Measurements from ENCODE around the gene P4HB.

Gene P4HB

DNA sequence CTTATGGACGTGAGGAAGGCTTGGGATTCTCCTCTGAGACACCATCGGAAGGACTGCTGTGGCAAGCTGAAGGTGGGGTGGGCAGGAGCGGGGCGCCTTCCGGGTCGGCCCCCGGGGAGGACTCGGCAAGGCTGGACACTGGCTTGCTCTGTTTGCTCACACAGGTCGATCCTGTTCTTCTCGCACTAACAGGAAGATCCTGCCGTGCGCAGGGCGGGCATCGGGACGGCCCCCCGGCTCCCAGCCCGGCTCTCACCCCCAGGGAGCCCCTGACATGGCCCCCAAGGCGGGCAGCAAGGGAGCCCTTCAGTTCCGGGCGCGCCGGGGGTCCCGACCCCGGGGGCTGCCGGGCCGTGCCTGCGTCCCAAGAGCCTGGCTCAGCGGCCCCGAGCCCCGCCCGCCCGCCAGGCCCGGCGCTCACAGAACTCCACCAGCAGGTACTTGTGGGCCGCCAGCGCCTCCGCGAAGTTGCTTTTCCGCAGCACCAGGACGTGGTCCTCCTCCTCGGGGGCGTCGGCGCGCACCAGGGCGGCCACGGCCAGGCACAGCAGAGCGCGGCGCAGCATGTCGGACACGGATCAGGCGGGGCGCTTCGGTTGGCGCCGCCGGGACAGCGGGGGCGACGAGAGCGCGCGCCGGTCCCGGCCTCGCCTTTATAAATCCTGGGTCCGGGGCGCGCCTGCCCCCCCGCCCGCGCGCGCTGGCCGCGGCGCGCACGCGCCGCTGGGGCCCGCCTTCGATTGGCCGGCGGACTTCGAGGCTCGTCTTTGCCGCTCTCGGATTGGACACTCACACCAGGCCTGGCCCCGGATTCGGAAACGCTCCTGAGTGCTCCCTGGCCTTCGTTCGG is at the start of gene P4HB:
Gene P4HB, minus strand, starts transcription at position 630 of the 850 bp plus-strand sequence. Its CDS starts 64 bp downstream, at position 566.
- DNase-seq = no peak

DNA sequence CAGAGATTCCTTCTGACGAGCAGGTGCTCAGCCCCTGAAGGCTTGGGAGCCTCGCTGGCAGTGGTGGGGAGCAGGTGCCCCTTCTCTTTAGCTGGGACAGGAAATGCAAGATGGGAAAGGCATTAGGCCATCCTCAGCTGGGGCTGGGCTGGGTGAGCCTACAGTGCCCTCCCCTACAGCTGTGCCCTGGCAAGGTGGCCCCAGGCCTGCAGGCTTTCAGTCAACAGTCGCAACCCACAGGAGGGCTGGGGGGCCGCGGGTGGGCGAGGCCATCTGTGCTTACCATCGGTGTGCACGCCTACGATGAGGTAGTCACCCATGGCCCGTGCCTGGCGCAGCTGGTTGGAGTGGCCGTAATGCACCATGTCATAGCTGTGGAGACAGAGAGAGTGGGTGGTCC is 48.9 kb upstream of the P4HB start:
- DNase-seq = no peak

DNA sequence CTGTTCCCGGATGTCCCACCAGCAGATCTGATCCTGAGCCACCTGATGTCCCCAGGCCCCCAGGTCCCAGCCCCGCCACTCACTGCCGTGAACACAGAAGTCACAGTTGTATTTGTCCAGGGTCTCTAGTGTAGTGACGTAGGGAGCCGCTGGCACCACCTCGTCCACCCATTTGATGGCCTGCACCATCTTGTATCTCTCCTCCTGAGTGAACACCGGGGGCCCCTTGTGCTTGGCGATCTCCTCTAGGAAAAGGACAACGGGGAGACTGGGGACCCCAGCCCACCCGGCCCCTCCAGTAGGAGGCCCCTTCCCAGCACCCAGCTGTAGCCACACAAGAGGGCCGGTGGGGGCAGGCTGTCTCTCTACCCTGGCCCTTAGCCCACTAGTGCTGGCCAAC is 48.5 kb upstream of the P4HB start:
- no peak for DNase-seq

DNA sequence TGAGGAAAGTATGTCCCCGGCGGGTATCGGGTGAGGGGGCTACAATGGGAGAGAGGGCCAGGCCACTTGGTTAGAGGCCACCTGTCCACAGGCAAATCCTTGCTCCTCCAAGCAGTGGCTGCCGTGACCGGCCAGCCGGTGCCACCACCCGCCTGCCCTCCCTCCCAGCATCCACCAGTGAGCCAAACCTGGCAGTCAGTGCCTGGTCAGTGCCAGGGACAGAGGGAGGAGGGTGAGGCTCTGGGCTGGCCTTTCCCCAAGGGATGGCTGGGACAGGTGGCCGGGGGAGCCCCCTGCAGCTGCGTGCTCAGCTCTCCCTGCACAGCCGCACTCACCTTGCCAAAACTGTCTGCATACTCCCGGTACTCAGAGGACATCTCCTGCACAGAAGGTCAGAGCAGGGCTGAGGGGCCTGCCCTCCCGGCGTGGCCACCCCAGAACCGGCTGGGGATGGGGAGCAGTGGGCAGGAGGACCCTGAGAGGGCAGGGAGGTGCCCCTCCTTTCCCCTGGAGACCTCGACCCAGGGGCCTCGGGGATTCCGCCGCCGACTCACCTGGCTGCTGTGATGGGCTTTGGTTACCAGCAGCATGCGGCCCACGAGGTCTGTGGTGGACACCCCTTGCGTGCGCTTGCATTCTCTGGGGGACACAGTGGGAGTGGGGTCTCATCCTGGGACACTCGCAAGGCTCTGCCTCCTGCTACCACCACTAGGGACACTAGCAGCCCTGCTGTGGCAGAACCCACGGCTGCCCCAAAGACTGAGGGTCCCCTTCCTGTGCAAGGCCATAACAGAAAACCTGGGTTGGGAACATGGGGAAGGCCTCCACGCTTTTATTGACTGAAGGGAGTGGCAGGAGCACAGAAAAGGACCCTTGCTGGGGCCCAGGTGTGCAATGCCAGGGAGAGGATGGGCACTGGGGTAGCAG is 47.1 kb upstream of the P4HB start:
- no peak for DNase-seq

DNA sequence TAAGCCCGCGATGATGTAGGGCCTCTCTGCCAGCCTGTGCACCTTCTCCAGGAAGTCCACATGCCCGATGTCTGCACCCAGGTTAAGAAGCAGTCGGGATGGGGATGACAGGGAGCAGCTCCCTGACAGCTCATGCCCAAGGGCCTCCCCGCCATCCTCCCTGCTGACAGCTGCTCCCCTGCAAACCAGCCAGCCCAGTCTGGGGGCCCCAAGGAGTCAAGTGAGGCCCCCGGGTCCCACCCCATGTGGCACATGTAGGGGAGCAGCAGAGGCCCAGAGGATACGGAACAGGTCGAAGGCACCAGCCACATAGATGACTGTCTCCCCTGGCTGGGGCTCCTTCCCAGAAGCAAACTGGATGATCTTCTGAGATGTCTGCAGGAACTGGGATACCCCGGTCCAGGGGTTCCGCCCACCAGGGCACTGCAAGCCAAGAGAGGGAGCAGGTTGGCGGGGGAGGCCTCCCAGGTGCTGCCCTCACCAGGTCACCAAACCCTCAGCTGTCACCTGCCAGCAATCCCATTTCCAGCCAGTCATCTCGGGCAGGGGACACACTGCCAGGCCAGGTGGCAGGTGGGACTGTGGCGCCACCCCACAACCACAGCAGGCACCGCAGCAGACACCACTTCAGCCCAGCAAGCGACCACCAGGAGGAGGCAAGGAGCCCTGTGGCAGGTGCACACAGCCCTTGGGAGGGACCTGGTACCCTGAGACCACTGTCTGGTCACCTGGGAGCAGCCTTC is 46.3 kb upstream of the P4HB start:
- no peak for DNase-seq

DNA sequence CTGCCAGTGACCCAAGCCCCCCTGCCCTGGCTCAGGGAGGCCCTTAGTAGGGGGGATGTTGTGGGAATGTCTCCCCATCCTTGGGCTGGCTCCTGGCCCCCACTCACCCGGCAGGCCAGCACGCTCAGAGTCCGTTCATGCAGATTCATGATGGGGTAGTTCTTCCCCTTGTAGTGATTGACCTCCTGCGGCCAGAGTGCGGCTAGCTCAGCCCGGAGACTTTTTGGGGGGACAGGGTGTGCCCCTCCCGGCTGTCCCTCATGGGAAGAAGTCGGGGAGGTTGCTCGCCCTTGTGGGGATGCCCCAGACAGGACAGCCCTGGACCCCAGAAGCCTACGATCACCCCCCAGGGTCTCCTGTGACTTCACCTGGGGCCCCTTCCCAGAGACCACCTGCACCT is 45.7 kb upstream of the P4HB start:
- DNase-seq = no peak

DNA sequence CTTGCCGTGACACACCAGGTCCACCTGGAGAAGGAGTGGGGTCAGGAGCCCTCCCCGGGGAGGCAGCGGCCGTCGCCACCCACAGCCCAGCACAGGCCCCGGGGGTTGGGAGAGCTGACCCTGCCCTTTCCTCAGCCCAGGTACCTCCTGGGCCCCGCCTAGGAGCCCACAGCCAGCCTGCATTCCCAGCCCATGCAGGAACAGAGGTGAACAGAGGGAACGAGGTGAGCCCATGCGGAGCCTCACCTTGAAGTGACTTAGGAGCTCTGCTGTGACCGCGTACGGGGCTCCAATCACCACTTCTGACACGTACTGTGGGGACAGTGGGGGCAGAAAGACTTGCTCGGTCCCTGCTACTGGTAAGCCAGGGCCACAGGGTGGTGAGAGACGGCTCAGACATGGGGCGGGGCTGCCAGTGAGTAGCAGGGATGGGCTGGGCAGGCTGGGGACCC is 45.1 kb upstream of the P4HB start:
- no peak for DNase-seq

DNA sequence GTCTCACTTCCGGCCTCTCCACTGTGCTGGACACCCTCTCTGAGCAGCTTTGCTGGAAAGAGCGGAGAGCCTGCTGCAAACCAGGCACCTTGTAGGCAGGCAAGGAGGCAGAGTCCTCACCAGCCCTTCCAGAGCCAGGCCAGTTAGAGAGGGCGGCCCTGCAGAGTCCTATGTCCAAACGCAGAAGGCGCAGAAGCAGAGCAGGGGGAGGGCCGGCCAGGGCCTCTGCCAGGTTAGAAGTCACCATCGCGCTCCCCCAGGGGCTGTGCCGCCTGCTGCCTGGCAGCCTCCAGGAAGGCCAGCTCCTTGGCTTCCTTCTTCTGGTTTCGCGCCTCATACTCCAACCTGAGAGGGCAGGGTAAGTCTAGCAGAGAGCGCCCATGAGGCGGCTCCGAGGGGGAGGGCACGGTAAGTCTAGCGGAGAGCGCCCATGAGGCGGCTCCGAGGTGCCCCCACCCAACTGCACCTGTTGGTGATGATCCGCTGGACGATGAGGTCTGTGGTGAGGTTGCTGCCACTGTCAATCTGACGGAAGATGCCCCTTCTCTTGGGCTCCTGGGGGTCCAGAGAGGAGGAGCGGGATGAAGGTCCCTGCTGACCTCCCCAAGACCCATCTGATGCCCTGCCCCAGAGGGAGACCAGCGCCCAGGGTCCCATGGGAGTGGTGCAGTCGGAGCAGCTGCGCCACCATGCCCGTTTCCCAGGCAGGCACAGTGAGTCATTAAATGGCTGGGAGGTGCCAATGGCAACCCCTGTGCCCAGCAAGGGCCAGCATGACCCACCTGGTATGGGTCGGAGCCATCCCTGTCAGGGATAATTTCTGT is 44.5 kb upstream of the P4HB start:
- no peak for DNase-seq

DNA sequence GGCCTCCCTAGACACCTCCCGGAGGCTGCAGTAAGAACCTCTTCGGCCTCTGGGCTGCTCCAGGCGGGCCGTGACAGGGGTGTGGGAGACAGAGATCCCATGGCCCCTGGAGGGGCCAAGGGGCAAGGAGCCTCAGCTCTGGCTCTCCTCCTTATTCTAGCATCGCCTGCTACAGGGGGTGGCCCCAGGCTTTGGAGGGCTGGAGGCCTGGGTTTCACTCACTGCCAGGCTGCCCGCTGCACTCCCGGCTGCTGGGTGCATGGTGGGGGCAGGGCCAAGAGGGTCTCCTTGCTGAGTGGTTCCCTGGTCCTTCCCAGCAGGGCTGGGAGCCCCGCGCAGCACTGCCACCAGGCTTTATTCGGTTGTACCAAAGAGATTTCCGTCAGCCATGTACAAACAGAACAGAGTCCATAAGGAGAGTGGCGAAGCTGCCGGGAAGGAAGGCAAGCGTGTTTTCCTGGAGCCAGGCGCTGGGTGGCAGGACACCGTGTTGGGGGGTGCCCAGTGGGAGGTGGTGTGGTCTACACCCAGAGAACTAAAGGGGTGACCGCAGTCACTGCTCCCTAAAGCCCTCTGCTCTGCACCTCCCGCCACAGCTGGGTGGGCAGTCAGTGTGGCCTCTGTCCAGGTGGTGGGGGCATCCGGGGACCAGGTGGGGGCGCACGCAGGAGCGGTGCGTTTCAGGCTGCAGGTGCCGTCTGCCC is 43.7 kb upstream of the P4HB start:
- no peak for DNase-seq

DNA sequence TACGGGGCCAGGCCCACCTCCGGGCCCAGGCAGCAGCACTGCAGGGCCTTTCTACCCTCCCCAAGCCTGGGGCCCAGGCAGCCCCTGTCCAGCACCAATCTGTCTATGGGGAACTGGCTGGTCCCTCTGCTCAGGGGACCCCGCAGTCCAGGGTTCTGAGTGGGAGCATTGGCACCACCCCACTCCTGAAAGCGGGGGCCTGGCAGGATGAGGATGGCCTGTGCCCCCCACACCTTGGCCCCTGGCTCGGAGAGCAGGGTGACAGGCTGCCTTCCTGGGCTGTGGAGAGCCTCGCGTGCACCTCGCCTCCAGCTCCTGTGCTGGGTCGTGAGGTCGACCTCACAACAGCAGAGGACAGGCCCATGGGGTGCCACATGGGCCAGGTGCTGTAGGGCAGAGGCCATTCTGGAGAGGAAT is 43.1 kb upstream of the P4HB start:
- DNase-seq = no peak

DNA sequence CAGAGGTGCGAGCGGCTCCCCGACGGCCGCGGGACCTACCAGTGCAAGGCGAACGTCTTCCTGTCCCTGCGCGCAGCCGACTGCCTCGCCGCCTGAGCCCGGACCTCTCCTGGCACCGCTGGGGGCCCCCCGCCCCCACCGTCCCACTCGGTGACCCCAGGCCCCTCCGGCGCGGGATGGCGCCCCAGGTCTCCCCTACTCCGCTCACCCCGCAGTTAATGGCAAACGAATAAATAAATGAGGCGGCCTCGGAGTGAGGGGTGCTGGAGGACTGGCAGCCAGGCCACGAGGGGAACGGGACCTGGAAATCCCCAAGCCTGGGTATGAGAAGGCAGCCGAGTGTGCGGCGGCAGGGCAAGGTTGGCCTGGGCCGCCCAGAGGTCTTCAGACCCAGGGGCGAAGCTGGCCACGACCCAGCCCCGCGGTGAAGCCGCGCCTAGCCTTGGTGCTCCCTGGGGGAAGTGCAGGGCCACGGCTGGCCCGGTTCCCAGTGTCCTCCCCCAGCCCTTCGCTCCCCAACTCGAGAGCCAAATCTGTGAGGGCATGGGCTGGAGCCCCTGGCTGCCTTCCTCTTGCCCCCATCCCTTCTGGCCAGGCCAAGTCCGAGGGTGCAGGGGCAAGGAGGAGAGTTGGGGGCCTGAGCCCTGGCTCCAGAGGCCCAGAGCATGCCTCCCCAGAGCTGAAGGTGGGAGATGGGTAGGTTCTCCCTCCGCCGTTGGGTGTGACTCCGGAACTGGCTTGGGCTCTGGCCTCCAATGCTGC is 42.5 kb upstream of the P4HB start:
- DNase-seq = no peak

DNA sequence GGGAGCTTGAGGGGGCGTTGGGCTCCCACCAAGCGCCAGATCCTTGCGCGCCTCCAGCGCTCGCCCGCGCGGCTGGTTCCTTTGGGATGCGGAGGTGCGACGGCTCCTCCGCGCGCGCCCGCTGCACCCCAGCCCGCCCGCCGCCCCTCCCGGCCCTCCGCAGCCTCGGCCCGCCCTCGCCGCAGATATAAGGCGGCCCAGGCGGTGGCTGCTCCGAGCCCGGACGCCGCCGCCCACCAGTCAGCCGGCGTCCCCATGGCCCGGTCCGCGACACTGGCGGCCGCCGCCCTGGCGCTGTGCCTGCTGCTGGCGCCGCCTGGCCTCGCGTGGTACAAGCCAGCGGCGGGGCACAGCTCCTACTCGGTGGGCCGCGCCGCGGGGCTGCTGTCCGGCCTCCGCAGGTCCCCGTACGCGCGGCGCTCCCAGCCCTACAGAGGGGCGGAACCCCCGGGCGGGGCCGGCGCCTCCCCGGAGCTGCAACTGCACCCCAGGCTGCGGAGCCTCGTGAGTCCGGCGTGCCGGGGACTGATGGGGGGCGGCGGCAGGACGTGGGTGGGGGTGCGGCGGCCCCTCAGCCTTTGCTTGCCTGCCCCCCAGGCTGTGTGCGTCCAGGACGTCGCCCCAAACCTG is 41.8 kb upstream of the P4HB start, which contains the start of gene NPB:
Gene NPB, plus strand, starts transcription at position 216 of the 630 bp plus-strand sequence. Its CDS starts 40 bp downstream, at position 256.
- no peak for DNase-seq

DNA sequence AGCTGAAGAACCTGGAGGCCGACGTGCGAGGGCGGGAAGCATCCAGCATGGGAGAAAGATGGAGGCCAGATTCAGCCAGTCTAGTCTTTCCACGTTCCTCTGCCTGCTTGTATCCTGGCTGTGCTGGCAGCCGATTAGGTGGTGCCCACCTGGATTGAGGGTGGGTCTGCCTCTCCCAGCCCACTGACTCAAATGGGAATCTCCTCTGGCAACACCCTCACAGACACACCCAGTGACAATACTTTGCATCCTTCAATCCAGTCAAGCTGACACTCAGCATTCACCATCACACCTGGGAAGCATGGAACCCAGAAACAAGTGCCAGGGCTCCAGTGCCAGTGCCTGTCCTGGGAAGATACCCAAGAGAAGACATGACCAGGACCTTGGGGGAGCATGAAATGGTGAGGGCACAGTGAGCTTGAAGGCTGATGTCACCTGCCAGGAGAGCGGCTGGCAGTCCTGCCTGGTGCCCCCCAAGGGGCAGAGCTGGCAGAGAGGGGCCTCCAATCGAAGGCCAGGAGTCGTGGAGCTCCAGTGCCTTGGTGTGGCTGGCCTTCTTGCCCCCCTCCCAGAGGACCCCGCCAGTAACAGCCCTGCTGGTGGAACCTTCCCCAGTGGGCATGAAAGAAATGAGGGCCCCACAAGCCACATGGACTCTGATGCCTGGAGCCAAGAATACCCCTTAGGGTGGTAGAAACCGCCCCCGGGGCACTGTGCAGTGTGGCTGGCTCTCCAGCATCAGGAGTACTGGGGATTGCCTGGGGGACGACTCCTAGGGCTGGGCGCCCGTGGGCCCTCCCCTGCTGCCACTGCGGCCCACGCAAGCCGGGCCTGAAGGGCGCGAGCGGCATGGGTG is 41.1 kb upstream of the P4HB start:
- DNase-seq = no peak

DNA sequence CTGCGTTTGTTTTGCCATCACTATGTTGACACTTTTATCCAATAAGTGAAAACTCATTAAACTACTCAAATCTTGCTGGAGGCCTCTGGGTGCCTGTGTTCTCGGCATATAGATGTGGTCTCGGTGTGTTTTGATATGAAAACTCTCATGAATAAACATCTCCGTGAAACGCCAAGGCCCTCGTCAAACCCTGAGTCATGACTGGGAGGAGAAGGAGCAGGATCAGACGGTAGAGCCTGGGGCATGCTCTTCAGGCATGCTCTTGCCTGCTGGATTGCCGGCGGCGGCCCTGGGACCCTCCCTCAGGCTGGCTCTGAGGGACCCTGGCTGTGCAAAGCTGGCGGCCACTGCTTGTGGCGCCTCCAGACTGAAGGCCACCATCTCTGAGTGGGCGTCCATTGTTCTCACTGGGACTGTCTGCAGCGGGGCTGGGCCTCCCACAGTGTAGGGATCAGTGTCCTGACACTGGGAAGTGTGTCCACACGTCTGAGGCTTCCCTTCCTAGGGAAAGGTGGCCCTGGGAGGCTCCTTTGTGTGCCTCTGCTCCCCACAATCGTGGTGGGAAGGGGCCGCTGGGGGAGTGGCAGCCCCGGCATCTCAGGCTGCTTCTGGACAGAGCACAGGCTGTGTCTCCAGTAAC is 40.0 kb upstream of the P4HB start:
- DNase-seq = no peak

DNA sequence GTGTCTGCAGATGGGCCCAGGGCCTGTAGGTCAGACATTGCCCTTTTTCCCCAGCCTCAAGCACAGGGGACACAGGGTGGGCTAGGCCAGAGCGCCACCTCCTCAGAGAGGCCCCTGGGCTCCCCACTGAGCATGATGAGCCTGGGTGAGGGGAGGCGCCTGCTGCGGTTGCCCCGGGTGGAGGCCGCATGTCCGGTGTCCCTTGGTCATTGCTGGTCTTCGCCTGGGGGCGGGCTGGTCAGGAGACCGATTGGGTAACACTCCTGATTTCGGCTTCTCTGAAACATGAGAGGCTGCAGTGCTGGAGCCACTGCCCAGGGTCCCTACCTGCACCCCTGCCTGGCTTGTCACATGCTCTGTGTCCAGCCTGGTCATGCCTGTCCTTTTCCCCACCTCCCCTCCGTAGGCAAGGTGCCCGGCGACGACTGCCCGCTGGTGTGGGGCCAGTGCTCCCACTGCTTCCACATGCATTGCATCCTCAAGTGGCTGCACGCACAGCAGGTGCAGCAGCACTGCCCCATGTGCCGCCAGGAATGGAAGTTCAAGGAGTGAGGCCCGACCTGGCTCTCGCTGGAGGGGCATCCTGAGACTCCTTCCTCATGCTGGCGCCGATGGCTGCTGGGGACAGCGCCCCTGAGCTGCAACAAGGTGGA is 39.3 kb upstream of the P4HB start:
- no peak for DNase-seq

DNA sequence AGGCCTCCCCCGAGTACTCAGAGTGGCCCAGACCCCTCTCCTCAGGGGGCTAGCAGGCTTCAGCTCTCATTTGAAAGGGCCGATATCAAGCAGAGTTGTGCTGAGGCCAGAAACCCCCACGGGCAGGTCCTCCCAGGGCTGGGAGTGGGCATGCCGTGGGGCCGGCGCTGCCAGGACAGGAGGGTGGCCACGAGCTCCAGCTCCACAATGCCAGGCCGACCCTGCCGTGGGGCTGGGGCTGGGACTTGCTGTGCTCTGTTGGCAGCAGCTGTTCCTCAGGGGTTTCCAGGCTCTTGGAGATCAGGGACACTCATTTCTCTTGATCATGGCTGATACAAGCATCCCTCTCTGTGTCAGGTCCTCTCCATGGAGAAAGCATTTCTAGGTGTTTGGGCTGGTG is 38.5 kb upstream of the P4HB start:
- DNase-seq = no peak

DNA sequence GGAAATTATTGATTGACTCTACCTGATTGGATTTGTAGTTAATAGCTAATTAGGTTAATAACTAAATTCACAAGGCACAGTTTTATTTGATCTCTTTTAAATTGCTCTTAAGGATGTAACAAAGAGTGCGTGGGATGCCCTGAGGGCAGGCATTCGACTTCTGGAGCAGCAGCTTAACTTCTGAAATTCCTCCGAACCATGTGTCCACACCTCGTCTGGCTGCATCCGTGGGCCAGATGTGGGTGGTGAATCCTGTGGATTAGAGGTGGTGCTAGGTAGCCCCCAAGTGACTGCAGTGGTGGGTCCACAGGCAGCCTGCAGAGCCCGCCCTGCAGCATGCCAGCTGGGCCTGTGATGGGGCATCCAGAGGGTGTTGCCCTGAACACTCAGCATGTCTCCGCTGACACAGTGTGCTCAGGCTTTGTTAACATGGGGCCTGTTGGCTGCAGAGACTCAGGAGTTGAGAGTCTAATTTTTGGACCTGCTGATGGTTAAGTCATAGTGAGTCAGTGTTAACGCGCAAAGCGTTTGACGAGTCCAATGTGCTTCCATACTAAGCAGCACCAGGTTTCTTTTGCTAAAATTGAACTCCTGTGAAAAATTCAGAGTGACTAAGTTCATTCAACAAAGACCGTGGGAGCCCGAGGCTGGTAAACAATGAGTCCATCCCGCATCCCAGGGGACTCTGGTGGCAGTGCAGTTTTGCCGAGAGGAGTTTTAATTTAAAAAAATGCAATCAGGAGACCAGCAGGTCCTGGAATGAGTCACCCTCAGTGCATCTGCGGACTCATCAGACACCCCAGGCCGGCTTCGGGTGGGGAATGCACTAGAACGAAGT is 37.9 kb upstream of the P4HB start:
- DNase-seq = no peak

Data from KG1 (cell line).